ENCODE results near the gene TMEM141. TPM values are rescaled to one million over a fixed set of nuclear protein-coding genes. Genes with fewer than 3 reads are reported as not detected.

Gene TMEM141
- total and polyA plus RNA-seq, 2 experiments from 2014 or later = 51.7 to 59.4 TPM

- H3K4me1 ChIP-seq (ENCODE audit: insufficient read depth) = no peaks in the 10 kb centered on the region
- H3K9me3 ChIP-seq (ENCODE audit: low read depth) = no peaks in the 10 kb centered on the region
- H3K4me3 ChIP-seq = no peak overlapping the region
- no peak for DNase-seq
- in situ Hi-C loops (cut with MboI) = loop anchor here (10.0 kb wide), 1 partner anchor 263 kb away; the partner anchor contains the start of gene FUT7
- 37% methylated on average over 3 of the region's 3 CpGs for WGBS, 2 experiments (ENCODE audit: low coverage in 1 of 2, low lambda C conversion rate in 2 of 2, missing lambda C conversion rate in 2 of 2)
- H3F3A ChIP-seq (ENCODE audit: insufficient read depth) = no peaks in the 10 kb centered on the region
- no peak overlapping the region for H3K4me2 ChIP-seq (ENCODE audit: unreplicated experiment)
- H2AFZ ChIP-seq = no peak overlapping the region
- no peak overlapping the region for H3K27ac ChIP-seq
- no peak for TF ChIP-seq EZH2phosphoT487 (IDR thresholded peaks at IDR 0.05; ENCODE audit: insufficient read depth, low read depth)
- TF ChIP-seq EZH2 (IDR thresholded peaks at IDR 0.05; ENCODE audit: insufficient read depth, poor library complexity, severe bottlenecking) = no peak
- no peak overlapping the region for H3K9ac ChIP-seq
- peaks cover 8% of the 10 kb centered on the region; the same call in 1 of the 2 replicates for H3K27me3 ChIP-seq (replicated peaks; ENCODE audit: insufficient read depth)
- no peaks in the 10 kb centered on the region for H3K36me3 ChIP-seq (ENCODE audit: low read depth)
- no peaks in the 10 kb centered on the region for H3K79me2 ChIP-seq (ENCODE audit: insufficient read depth)
- H4K20me1 ChIP-seq (ENCODE audit: insufficient read depth) = no peaks in the 10 kb centered on the region
- no peaks in the 10 kb centered on the region for H3K9me2 ChIP-seq (ENCODE audit: insufficient read depth)
Observed at GRCh38 chr9:136771907-136772415, 19.2 kb upstream of the TMEM141 start.

GRCh38 chr9:136773386-136774044, 17.6 kb upstream of the TMEM141 start:
- H3K79me2 ChIP-seq (ENCODE audit: insufficient read depth) = no peaks in the 10 kb centered on the region
- H3K9me3 ChIP-seq (ENCODE audit: low read depth) = no peaks in the 10 kb centered on the region
- in situ Hi-C loops (cut with MboI) = loop anchor here (10.0 kb wide), 1 partner anchor 261 kb away; the partner anchor contains the start of gene FUT7
- H3K27ac ChIP-seq = no peak overlapping the region
- H3K4me3 ChIP-seq = no peak overlapping the region
- no peaks in the 10 kb centered on the region for H3K36me3 ChIP-seq (ENCODE audit: low read depth)
- H3K4me1 ChIP-seq (ENCODE audit: insufficient read depth) = no peaks in the 10 kb centered on the region
- no peaks in the 10 kb centered on the region for H3F3A ChIP-seq (ENCODE audit: insufficient read depth)
- no peaks in the 10 kb centered on the region for H3K9me2 ChIP-seq (ENCODE audit: insufficient read depth)
- H3K4me2 ChIP-seq (ENCODE audit: unreplicated experiment) = no peak overlapping the region
- 48 to 58% methylated on average over 7 of the region's 7 CpGs for WGBS, 2 experiments (ENCODE audit: low coverage in 1 of 2, low lambda C conversion rate in 2 of 2, missing lambda C conversion rate in 2 of 2)
- H4K20me1 ChIP-seq (ENCODE audit: insufficient read depth) = no peaks in the 10 kb centered on the region
- H3K9ac ChIP-seq = no peak overlapping the region
- no peak for TF ChIP-seq EZH2 (IDR thresholded peaks at IDR 0.05; ENCODE audit: insufficient read depth, poor library complexity, severe bottlenecking)
- TF ChIP-seq EZH2phosphoT487 (IDR thresholded peaks at IDR 0.05; ENCODE audit: insufficient read depth, low read depth) = no peak
- peak; percentile 42 for DNase-seq
- peaks cover 10% of the 10 kb centered on the region for H3K27me3 ChIP-seq (replicated peaks; ENCODE audit: insufficient read depth)
- peak overlapping the region; percentile 46; the same call in 1 of the 2 replicates for H2AFZ ChIP-seq

GRCh38 chr9:136774416-136775045, 16.6 kb upstream of the TMEM141 start:
- H3F3A ChIP-seq (ENCODE audit: insufficient read depth) = no peaks in the 10 kb centered on the region
- no peaks in the 10 kb centered on the region for H3K4me1 ChIP-seq (ENCODE audit: insufficient read depth)
- H3K4me3 ChIP-seq = no peak overlapping the region
- DNase-seq = no peak
- H3K36me3 ChIP-seq (ENCODE audit: low read depth) = no peaks in the 10 kb centered on the region
- in situ Hi-C loops (cut with MboI) = loop anchor here (10.0 kb wide), 1 partner anchor 260 kb away; the partner anchor contains the start of gene FUT7
- H3K9me3 ChIP-seq (ENCODE audit: low read depth) = no peaks in the 10 kb centered on the region
- no peak overlapping the region for H2AFZ ChIP-seq
- H3K27ac ChIP-seq = no peak overlapping the region
- H3K9me2 ChIP-seq (ENCODE audit: insufficient read depth) = no peaks in the 10 kb centered on the region
- 62 to 65% methylated on average over 11 to 12 of the region's 12 CpGs for whole genome bisulfite sequencing, 2 experiments (ENCODE audit: low coverage in 1 of 2, low lambda C conversion rate in 2 of 2, missing lambda C conversion rate in 2 of 2)
- H3K27me3 ChIP-seq (replicated peaks; ENCODE audit: insufficient read depth) = peaks cover 18% of the 10 kb centered on the region
- H3K79me2 ChIP-seq (ENCODE audit: insufficient read depth) = no peaks in the 10 kb centered on the region
- no peak overlapping the region for H3K4me2 ChIP-seq (ENCODE audit: unreplicated experiment)
- TF ChIP-seq EZH2phosphoT487 (IDR thresholded peaks at IDR 0.05; ENCODE audit: insufficient read depth, low read depth) (no peak), EZH2 (IDR thresholded peaks at IDR 0.05; ENCODE audit: insufficient read depth, poor library complexity, severe bottlenecking) (no peak)
- H3K9ac ChIP-seq = no peak overlapping the region
- no peaks in the 10 kb centered on the region for H4K20me1 ChIP-seq (ENCODE audit: insufficient read depth)

- Histone ChIP-seq H3K4me2 (ENCODE audit: unreplicated experiment) (no peak overlapping the region), H2AFZ (no peak overlapping the region), H3F3A (ENCODE audit: insufficient read depth) (no peaks in the 10 kb centered on the region), H3K4me1 (ENCODE audit: insufficient read depth) (no peaks in the 10 kb centered on the region), H3K36me3 (ENCODE audit: low read depth) (no peaks in the 10 kb centered on the region), H3K79me2 (ENCODE audit: insufficient read depth) (no peaks in the 10 kb centered on the region), H3K27ac (no peak overlapping the region), H3K9ac (no peak overlapping the region), H3K9me3 (ENCODE audit: low read depth) (no peaks in the 10 kb centered on the region), H3K9me2 (ENCODE audit: insufficient read depth) (no peaks in the 10 kb centered on the region), H4K20me1 (ENCODE audit: insufficient read depth) (no peaks in the 10 kb centered on the region), H3K4me3 (no peak overlapping the region), H3K27me3 (replicated peaks; ENCODE audit: insufficient read depth) (peaks cover 20% of the 10 kb centered on the region)
- no peak for DNase-seq
- no peak for TF ChIP-seq EZH2phosphoT487 (IDR thresholded peaks at IDR 0.05; ENCODE audit: insufficient read depth, low read depth)
- TF ChIP-seq EZH2 (IDR thresholded peaks at IDR 0.05; ENCODE audit: insufficient read depth, poor library complexity, severe bottlenecking) = no peak
- in situ Hi-C loops (cut with MboI) = loop anchor here (10.0 kb wide), 1 partner anchor 260 kb away; the partner anchor contains the start of gene FUT7
- 70 to 72% methylated on average over 6 of the region's 6 CpGs for WGBS, 2 experiments (ENCODE audit: low coverage in 1 of 2, low lambda C conversion rate in 2 of 2, missing lambda C conversion rate in 2 of 2)
Observed at GRCh38 chr9:136775191-136775590, 16.0 kb upstream of the TMEM141 start.

Data from GM23248 (cell line).